Measurements from ENCODE around the gene NKAIN1. TPM values are rescaled to one million over a fixed set of nuclear protein-coding genes. Genes with fewer than 3 reads are reported as not detected.

NKAIN1 gene
- total RNA-seq, 2 donors from 2014 or later, result 0.51 to 0.73 TPM

- Histone ChIP-seq H3K27ac (no peak overlapping the region), H3K27me3 (replicated peaks; ENCODE audit: insufficient read depth) (no peaks in the 10 kb centered on the region), H3K9me3 (no peaks in the 10 kb centered on the region), H3K4me3 (no peak overlapping the region), H3K36me3 (no peaks in the 10 kb centered on the region), H3K4me1 (replicated peaks) (no peaks in the 10 kb centered on the region)
- WGBS, result 67% methylated on average over 12 of the region's 12 CpGs
- DNase-seq (ENCODE audit: low spot score), result no peak
- intact Hi-C loops (cut with DNase I), result no loop called here
- no peak for TF ChIP-seq POLR2A (IDR thresholded peaks at IDR 0.05)
- TF ChIP-seq POLR2AphosphoS5 (IDR thresholded peaks at IDR 0.05), result no peak
- no peak for TF ChIP-seq CTCF (IDR thresholded peaks at IDR 0.05)
These were observed 5.5 kb downstream of the NKAIN1 start for GRCh38 chr1:31234123-31234708.

- no peak overlapping the region for H3K4me3 ChIP-seq
- WGBS, result 96% methylated on average over 2 of the region's 2 CpGs
- H3K4me1 ChIP-seq (replicated peaks), result no peaks in the 10 kb centered on the region
- intact Hi-C loops (cut with DNase I), result no loop called here
- H3K27me3 ChIP-seq (replicated peaks; ENCODE audit: insufficient read depth), result no peaks in the 10 kb centered on the region
- no peak for TF ChIP-seq CTCF (IDR thresholded peaks at IDR 0.05)
- no peak for TF ChIP-seq POLR2A (IDR thresholded peaks at IDR 0.05)
- TF ChIP-seq POLR2AphosphoS5 (IDR thresholded peaks at IDR 0.05), result no peak
- no peaks in the 10 kb centered on the region for H3K36me3 ChIP-seq
- DNase-seq (ENCODE audit: low spot score), result no peak
- H3K27ac ChIP-seq, result no peak overlapping the region
- no peaks in the 10 kb centered on the region for H3K9me3 ChIP-seq
These were observed 7.0 kb downstream of the NKAIN1 start for GRCh38 chr1:31232689-31233088.

GRCh38 chr1:31231802-31232201 lies 7.9 kb downstream of the NKAIN1 start:
- no peak for TF ChIP-seq CTCF (IDR thresholded peaks at IDR 0.05)
- TF ChIP-seq POLR2AphosphoS5 (IDR thresholded peaks at IDR 0.05), result no peak
- TF ChIP-seq POLR2A (IDR thresholded peaks at IDR 0.05), result no peak
- DNase-seq (ENCODE audit: low spot score), result no peak
- intact Hi-C loops (cut with DNase I), result no loop called here
- no peaks in the 10 kb centered on the region for H3K36me3 ChIP-seq
- no peak overlapping the region for H3K4me3 ChIP-seq
- H3K4me1 ChIP-seq (replicated peaks), result no peaks in the 10 kb centered on the region
- 91% methylated on average over 5 of the region's 5 CpGs for WGBS
- no peaks in the 10 kb centered on the region for H3K27me3 ChIP-seq (replicated peaks; ENCODE audit: insufficient read depth)
- no peak overlapping the region for H3K27ac ChIP-seq
- H3K9me3 ChIP-seq, result no peaks in the 10 kb centered on the region

GRCh38 chr1:31230378-31230777 lies 9.3 kb downstream of the NKAIN1 start:
- no peak for DNase-seq (ENCODE audit: low spot score)
- Histone ChIP-seq H3K27me3 (replicated peaks; ENCODE audit: insufficient read depth) (no peaks in the 10 kb centered on the region), H3K4me3 (no peak overlapping the region), H3K36me3 (no peaks in the 10 kb centered on the region), H3K27ac (no peak overlapping the region), H3K4me1 (replicated peaks) (no peaks in the 10 kb centered on the region), H3K9me3 (no peaks in the 10 kb centered on the region)
- WGBS, result 70% methylated on average over 3 of the region's 3 CpGs
- intact Hi-C loops (cut with DNase I), result no loop called here
- TF ChIP-seq POLR2A (IDR thresholded peaks at IDR 0.05) (no peak), CTCF (IDR thresholded peaks at IDR 0.05) (no peak), POLR2AphosphoS5 (IDR thresholded peaks at IDR 0.05) (no peak)

GRCh38 chr1:31228986-31229385 lies 10.7 kb downstream of the NKAIN1 start:
- no peaks in the 10 kb centered on the region for H3K27me3 ChIP-seq (replicated peaks; ENCODE audit: insufficient read depth)
- H3K4me1 ChIP-seq (replicated peaks), result no peaks in the 10 kb centered on the region
- no peaks in the 10 kb centered on the region for H3K9me3 ChIP-seq
- H3K4me3 ChIP-seq, result no peak overlapping the region
- intact Hi-C loops (cut with DNase I), result no loop called here
- no peak overlapping the region for H3K27ac ChIP-seq
- no peaks in the 10 kb centered on the region for H3K36me3 ChIP-seq
- DNase-seq (ENCODE audit: low spot score), result no peak
- no peak for TF ChIP-seq CTCF (IDR thresholded peaks at IDR 0.05)
- no peak for TF ChIP-seq POLR2A (IDR thresholded peaks at IDR 0.05)
- TF ChIP-seq POLR2AphosphoS5 (IDR thresholded peaks at IDR 0.05), result no peak

Measured in prostate gland (tissue), 2 donors.